H7 (cell line): ENCODE results near the gene LGALS1. TPM values are rescaled to one million over a fixed set of nuclear protein-coding genes. Genes with fewer than 3 reads are reported as not detected.

Source experiments
- DNase-seq: peaks from one replicate; pipeline ENCODE4 v3.0.0; 2012
- H3K27me3 ChIP-seq: 2 replicates; pipeline ENCODE4 v1.6.0; 2011; ENCODE audit warnings: mild to moderate bottlenecking, low read length; ENCODE audit not compliant: control insufficient read depth, insufficient read depth
- H3K36me3 ChIP-seq: replicated peaks from 2 replicates; pipeline ENCODE4 v1.5.1; 2011; ENCODE audit warnings: low read length; ENCODE audit not compliant: control insufficient read depth, insufficient read depth
- H3K4me3 ChIP-seq: 2 replicates; pipeline ENCODE4 v1.5.1; 2011; ENCODE audit warnings: low read depth, mild to moderate bottlenecking, control low read depth, low read length, moderate library complexity; ENCODE audit not compliant: insufficient read depth
- total RNA-seq: library from RNA; depleted of rRNA; stranded (reverse); fragments of >200 nt; shearing (Covaris generic); gene quantifications from 2 replicates; pipeline ENCODE4 v1.2.3, GENCODE V29; 2014

Gene LGALS1
- total RNA-seq, 1 experiment from 2014 or later: 206 TPM

DNA sequence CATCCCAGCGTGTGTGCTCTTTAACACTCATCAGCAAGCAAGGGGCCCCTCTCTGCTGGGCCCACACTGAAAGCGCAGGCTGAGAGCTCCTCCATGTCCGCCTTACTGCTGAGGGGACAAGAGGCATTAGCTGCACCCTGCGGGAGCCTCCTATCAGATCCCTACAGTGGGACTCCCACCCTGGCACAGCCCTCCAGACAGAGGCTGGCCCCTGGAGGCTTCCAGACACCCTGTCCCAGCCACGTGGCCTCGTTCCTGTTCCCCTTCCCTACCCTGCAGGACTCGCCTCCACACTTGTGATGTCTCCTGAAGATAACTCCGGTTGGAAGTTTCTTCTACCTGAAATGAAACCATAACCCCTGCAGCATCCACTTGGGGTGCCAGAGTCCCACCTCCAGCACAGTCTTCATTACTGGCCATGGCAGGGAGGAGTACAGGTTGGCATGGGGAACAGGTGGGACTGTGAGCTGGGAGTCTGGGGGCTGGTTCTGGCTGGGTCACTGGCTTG is 41.0 kb upstream of the LGALS1 start:
- Histone ChIP-seq H3K36me3 (peaks cover 5% of the 10 kb centered on the region), H3K4me3 (no peak overlapping the region), H3K27me3 (no peaks in the 10 kb centered on the region)
- peak; percentile 68 for DNase-seq

DNA sequence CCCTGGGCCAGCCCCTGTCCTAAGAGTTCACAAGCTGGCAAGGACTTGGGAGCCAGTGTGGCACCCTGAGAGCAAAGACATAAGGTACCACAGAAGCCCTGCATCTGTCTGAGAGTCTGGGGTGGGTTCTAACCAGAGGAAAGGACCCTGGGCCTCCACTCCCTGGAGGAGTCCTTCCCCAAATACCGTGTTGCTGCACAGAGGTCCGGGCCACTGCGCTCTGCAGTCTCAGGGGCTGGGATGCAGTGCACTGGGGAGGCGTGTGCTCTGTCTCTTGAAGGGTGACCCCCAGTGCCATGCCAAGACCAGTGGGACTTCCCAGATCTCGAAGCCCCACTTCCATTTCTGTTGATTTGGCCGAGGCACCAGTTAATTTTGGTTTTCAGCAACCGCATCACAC is 40.3 kb upstream of the LGALS1 start:
- Histone ChIP-seq H3K27me3 (no peaks in the 10 kb centered on the region), H3K36me3 (peaks cover 4% of the 10 kb centered on the region), H3K4me3 (no peak overlapping the region)
- DNase-seq: no peak

DNA sequence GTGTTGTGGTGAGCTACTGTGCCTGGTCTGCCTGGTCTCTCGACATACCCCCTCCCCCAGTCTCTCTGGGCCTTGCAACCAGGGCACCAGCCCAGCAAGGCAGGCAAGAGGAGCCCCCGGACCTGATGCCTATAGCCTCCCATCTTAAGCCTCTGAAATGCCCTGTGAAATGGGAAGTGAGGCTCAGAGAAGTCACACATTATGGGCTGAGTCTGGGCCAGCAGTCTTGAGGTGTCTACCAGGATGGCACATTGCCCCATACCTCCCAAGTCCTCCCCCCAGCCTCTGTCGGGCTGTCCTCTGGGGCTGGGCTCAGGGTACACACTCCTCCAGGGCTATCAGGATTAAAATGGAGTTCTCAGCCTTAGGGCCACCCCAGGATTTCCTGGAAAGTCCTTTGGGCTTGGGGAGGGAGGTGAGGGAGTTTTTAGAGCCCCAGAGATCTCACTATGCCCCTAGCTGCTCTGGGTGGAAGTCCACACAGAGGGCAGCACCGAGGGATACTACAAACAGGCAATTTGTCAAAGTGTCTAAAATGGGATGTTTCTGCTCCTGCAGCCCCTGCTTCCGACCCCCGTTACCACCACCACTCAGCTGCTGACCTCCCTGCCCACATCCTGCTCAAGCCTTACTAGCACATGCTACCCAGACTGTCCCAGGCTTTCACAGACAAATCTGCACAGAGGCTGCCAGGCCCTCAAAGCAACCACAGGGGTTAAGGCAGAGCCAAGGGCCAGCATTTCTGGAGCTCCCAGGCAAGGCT is 39.1 kb upstream of the LGALS1 start:
- DNase-seq: peak; percentile 73
- peaks cover 5% of the 10 kb centered on the region for H3K36me3 ChIP-seq
- H3K27me3 ChIP-seq: no peaks in the 10 kb centered on the region
- H3K4me3 ChIP-seq: no peak overlapping the region

DNA sequence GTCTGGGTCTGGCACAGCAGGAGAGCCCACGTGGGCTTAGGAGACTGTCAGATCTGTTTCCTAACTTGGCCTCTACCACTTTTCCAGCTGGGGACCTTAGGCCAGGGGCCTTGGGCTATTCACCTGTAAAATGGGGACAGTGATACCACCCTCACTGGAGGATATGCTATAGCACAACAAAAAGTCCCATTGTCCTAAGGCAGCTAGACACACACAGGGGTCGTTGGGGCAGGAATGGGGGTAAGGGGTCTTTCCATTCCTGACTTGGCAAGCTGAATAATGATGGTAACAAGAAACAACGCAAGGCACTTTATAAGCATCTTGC is 38.5 kb upstream of the LGALS1 start:
- H3K27me3 ChIP-seq: no peaks in the 10 kb centered on the region
- no peak for DNase-seq
- H3K4me3 ChIP-seq: no peak overlapping the region
- peaks cover 8% of the 10 kb centered on the region for H3K36me3 ChIP-seq

DNA sequence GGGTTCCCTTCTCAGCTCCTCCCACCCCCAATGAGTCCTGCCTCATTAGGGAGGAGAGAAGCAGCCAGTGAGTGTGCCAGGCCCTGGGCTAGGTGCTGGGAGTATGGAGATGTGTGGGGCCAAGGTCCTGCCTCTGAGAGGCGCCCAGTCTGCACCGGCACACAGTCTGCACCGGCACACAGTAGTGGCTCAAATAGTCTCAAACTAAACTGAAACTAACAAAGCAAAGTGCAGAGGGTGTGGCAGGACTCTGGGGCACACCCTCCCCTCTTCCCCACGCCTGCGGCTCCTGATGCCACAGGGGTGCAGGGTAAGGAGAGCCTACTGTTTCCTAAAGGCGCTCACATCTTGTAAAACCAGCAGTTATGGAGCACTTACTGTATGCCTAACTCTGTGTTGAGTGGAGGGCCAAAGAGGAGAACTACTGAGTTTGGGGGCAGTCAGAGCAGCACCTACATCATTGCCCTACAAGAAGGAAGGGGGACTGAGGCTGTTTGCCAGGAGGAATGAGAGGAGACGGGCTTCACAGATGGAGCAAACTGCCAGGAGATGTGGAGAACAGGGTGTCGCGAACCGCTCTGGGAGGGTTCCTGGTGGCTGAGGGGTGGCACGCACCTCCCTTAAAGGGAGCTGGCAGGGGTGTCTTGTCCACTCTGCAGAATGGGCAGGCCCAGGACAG is 36.9 kb upstream of the LGALS1 start:
- peak; percentile 63 for DNase-seq

DNA sequence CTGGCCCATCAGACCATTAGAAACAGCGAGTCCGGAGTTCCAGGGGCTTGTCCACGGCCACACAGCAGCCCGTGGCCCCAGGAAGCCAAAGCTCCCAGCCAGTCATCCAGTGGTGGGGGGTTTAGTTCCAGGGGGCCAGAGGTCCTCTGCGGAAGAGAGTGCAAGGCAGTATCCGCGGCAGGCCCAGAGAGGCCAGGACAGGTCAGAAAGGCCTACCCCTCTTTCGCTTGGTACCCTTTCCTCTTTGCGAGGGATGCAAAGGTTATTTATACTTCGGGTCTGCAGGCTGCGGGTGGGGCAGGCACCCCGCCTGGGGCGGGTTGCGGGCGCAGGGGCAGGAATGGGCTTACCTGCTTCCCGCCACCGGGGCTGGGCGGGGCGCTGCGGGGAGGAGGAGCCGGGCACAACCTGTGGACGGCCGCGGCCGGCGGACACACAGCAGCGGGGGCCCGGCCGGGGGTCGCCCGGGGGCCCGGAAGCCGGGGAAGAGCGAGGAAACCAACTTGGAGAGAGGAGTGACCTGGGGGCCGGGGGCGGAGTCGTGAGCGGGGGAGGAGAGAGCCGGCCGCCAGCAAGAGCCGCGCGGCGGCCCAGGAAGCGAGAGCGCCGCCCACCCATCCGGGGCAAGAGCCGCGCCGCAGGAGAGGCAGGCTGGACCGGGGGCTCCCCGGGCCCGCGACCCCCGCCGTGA is 36.2 kb upstream of the LGALS1 start, which contains the start of gene SH3BP1:
Gene SH3BP1, plus strand, starts transcription at position 600 of the 691 bp plus-strand sequence. CDS start 119 bp downstream, outside the sequence.
- no peaks in the 10 kb centered on the region for H3K27me3 ChIP-seq
- peaks cover 15% of the 10 kb centered on the region for H3K36me3 ChIP-seq
- DNase-seq: peak; percentile 96
- peak within 1 kb of the TSS; percentile 73 for H3K4me3 ChIP-seq

More for the DNA sequence above, 36.9 kb upstream of the LGALS1 start:
- peaks cover 11% of the 10 kb centered on the region for H3K36me3 ChIP-seq
- H3K27me3 ChIP-seq: no peaks in the 10 kb centered on the region
- peak overlapping the region; percentile 73 for H3K4me3 ChIP-seq

DNA sequence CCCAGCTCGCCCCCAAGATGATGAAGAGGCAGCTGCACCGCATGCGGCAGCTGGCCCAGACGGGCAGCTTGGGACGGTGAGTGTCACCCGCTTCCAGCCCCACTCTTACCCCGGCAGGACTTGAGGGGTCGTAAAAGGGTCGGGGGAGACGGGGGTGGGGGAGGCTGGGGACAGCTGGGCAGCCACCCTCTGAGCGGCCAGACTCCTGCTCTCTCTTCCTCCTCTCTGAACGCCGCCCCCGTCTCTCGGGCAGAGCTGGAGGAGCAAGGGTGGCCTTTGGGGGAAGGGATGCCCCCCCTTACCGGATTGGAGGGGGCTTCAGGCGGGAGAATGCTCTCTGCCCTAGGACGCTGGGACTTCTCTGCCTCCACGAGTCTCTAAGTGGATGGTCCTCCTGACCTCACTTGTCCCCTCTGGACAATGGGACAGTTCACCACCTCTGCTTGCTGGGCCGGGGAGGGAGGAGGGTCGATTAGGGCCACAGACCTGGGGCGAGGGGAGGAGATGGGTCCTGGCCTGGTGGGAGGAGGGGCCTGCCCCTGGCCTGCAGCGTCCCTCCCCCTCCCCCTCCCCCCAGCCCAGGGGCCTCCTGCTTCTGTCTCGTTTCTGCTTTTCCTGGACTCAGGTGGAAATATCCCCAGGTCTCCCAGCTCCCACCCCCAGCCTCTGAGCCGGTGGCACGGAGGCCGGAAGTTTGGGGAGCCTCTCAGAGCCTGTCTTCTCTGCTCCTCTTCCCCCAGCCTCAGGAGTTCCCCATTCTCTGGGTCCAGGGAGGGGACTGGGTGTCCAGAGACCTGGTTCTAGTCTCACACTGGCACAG is 35.5 kb upstream of the LGALS1 start:
- peak; percentile 92 for DNase-seq
- Histone ChIP-seq H3K27me3 (no peaks in the 10 kb centered on the region), H3K36me3 (peaks cover 22% of the 10 kb centered on the region), H3K4me3 (peak overlapping the region; percentile 73)

DNA sequence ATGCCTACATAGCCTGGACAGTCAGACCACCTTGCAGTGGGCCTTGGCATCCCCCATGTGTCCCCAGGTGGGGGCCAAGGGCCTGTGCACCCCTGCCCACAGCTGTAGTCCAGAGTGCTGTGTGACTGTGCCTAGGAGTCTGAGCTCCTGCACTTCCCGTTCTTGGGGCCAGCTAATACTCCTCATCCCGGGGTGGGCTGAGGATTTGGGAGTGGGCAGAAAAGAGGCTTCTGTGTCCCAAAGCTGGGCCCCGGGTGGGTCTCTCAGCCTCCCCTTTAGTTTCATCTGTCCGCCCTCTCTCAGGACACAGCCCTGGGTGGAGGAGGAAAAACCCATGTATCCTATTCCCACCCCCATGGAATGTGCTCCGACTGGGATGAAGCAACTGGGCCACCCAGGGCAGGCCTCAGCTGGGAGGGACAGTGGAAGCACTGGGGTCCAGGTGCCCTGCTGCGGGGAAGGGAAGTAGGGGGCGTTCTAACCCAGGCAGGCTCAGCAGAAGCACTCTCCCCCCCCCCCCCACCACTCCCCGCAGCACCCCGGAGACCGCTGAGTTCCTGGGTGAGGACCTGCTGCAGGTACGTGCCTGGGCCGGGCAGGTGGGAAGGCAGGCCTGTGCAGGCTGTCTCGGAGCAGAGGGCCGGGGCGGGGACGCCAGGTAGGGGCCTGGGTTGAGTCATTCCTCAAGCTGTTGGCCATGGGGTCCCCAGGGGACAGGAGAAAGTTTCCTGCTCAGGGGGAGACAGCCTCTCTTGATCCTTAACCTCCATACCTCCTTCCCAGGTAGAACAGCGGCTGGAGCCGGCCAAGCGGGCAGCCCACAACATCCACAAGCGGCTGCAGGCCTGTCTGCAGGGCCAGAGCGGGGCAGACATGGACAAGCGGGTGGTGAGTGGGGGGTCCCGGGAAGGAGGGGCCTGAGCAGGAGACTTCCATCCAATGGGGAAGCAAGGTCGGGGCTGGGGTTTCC is 34.6 kb upstream of the LGALS1 start:
- Histone ChIP-seq H3K4me3 (peak overlapping the region; percentile 73), H3K27me3 (no peaks in the 10 kb centered on the region), H3K36me3 (peaks cover 26% of the 10 kb centered on the region)
- peak; percentile 61 for DNase-seq

DNA sequence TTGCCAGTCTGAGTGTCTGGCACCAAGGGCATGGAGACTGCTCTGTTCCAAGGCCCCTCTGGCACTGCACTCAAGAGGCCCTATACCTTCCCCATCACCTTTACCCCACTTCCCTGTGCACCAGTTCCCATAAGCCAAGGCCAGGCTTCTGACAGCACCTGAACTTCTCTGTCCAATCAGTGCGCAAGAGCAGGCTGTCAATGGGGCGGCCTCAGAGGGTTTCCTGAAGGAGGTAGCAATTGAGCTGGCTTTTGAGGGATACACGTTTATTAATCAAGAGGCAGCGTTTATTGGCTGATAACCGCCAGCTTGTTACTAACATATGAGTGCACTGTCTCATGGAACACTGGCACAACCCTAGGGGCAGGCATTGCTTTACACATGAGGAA is 33.9 kb upstream of the LGALS1 start:
- DNase-seq: no peak
- no peak overlapping the region for H3K4me3 ChIP-seq

DNA sequence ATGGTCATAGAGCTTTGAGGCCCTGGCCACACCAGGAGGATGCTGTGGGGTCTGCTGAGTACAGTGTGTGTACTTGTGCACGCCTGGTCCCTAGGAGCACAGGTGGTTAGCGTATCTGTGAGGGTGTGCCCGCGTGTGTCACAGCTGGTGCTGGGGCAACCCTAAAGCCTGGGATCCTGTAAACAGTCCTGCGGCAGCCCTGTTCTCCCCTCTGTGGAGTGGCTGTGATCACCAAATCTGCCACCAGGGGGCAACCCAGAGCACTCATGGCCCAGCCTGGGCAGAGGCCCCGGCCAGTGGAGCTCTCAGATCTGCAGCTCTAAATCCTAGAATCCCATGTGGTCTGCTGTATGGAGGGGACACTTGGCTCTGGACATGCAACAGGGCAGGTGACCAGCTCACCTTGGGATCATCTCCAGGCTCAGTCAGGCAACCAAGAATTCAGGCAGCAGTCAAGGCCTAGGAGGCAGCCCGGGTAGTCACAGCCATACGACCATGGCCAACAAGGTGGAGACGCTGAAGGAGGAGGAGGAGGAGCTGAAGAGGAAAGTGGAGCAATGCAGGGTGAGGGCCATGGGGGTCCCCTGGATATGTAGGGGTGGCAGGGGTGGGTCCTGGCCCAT is 32.1 kb upstream of the LGALS1 start:
- Histone ChIP-seq H3K4me3 (no peak overlapping the region), H3K27me3 (no peaks in the 10 kb centered on the region), H3K36me3 (peaks cover 33% of the 10 kb centered on the region)
- peak; percentile 96 for DNase-seq

More for the DNA sequence above, 33.9 kb upstream of the LGALS1 start:
- H3K27me3 ChIP-seq: no peaks in the 10 kb centered on the region
- peaks cover 26% of the 10 kb centered on the region for H3K36me3 ChIP-seq

DNA sequence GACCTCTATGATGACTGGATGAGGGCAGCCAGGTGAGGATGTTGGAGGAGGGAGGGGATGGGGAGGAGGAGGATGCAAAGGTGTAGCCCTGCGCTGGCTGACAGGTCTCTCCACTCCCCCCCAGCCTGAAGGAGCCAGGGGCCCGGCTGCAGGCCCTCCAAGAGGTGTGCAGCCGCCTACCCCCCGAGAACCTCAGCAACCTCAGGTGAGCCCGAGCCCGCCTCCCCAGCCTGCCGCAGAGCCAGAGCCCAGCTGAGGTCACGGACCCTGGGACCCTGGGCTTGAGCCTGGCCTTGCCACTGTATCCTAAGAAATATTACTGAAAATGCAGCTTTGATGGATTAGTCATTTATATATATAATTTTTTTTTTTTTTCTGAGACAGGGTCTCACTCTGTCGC is 28.1 kb upstream of the LGALS1 start:
- H3K27me3 ChIP-seq: no peaks in the 10 kb centered on the region
- peaks cover 45% of the 10 kb centered on the region for H3K36me3 ChIP-seq
- DNase-seq: no peak
- no peak overlapping the region for H3K4me3 ChIP-seq

DNA sequence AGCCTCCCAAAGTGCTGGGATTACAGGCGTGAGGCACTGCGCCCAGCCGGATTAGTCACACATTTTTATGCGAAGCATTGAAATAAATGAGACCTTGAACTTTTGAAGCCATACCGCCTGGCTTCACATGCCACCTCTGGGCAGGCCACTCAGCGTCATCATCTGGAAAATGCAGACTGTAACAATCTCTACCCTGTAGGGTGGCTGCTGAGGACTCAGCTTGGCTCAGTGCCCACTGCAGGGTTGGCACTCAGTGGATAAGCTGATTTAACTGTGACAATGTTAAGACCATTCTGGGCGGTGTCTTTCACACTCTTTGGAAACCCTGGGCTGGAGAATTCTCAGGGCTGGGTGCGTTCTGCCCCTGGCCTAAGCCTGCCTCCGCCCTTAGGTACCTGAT is 27.5 kb upstream of the LGALS1 start:
- DNase-seq: no peak
- no peak overlapping the region for H3K4me3 ChIP-seq
- H3K27me3 ChIP-seq: no peaks in the 10 kb centered on the region
- H3K36me3 ChIP-seq: peaks cover 45% of the 10 kb centered on the region
